HepG2 (cell line): ENCODE results near the gene ZNF584. TPM values are rescaled to one million over a fixed set of nuclear protein-coding genes. Genes with fewer than 3 reads are reported as not detected.

Experiments used
- HOXA3 ChIP-seq: sonication (generic); formaldehyde crosslinking; IDR thresholded peaks from 2 replicates; pipeline ENCODE4 v1.5.0; 2020; ENCODE audit warnings: missing genetic modification reagents
- NCOR1 ChIP-seq: fragments of 200-600 bp; sonication (generic); IDR thresholded peaks from 2 replicates; pipeline ENCODE4 v1.7.0; 2017; ENCODE audit warnings: antibody characterized with exemption, low read length, borderline replicate concordance
- NFKB2 ChIP-seq: sonication (generic); formaldehyde crosslinking; IDR thresholded peaks from 2 replicates; pipeline ENCODE4 v1.4.0; 2020; ENCODE audit warnings: missing genetic modification reagents, borderline replicate concordance
- NFRKB ChIP-seq: fragments of 450-650 bp; IDR thresholded peaks from 2 replicates; pipeline ENCODE4 v1.6.1; 2017
- PAWR ChIP-seq: sonication (generic); formaldehyde crosslinking; IDR thresholded peaks from 2 replicates; pipeline ENCODE4 v1.4.0; 2020; ENCODE audit warnings: missing genetic modification reagents, mild to moderate bottlenecking, borderline replicate concordance
- RFXAP ChIP-seq: sonication (generic); formaldehyde crosslinking; IDR thresholded peaks from 2 replicates; pipeline ENCODE4 v1.4.0; 2020; ENCODE audit warnings: missing genetic modification reagents, borderline replicate concordance
- SUZ12 ChIP-seq: fragments of 150-350 bp; IDR thresholded peaks from 2 replicates; pipeline ENCODE4 v1.6.1; 2014; ENCODE audit warnings: low read depth, low read length
- ZNF670 ChIP-seq: sonication (generic); formaldehyde crosslinking; IDR thresholded peaks from 2 replicates; pipeline ENCODE4 v1.8.0; 2022; ENCODE audit warnings: mild to moderate bottlenecking, missing genetic modification reagents, borderline replicate concordance
- ZNF737 ChIP-seq: sonication (generic); formaldehyde crosslinking; IDR thresholded peaks from 2 replicates; pipeline ENCODE4 v1.5.0; 2020; ENCODE audit warnings: missing genetic modification reagents, mild to moderate bottlenecking, borderline replicate concordance
- ZNF75D ChIP-seq: sonication (generic); formaldehyde crosslinking; IDR thresholded peaks from 2 replicates; pipeline ENCODE4 v1.8.1; 2023; ENCODE audit warnings: missing genetic modification reagents, mild to moderate bottlenecking, borderline replicate concordance
- polyA plus RNA-seq, 8 experiments: library from polyadenylated mRNA; depleted of rRNA in 3 of 8; stranded (reverse) in 7 of 8; unstranded in 1 of 8; fragments of >200 nt; fragmentation: Illumina TruSeq in 4 of 8; extraction: Trizol in 4 of 8; gene quantifications; 2 replicates each; pipeline versions ENCODE4 v1.2.1 to v1.2.3, GENCODE V29; 2011 to 2016; ENCODE audit warnings: low read depth in 4 of 8, missing spikeins in 1 of 8, mixed read lengths in 1 of 8; ENCODE audit not compliant: insufficient read depth in 1 of 8
- total RNA-seq, 5 experiments: library from RNA; depleted of rRNA; stranded (reverse); fragments of >200 nt; fragmentation: Illumina TruSeq; extraction: Trizol; gene quantifications; 2 replicates each; pipeline ENCODE4 v1.2.3, GENCODE V29; 2016; ENCODE audit warnings: low read depth in 1 of 5
- TF ChIP-seq, protein P1 (sequence below): sonication (generic); formaldehyde crosslinking; IDR thresholded peaks from 2 replicates; pipeline ENCODE4 v1.4.0; 2020; ENCODE audit warnings: mild to moderate bottlenecking, low read depth, missing genetic modification reagents
- TF ChIP-seq, protein P2 (sequence below): sonication (generic); formaldehyde crosslinking; IDR thresholded peaks from 2 replicates; pipeline ENCODE4 v1.4.0; 2020; ENCODE audit warnings: missing genetic modification reagents, mild to moderate bottlenecking, borderline replicate concordance
- TF ChIP-seq, protein P3 (sequence below): sonication (generic); formaldehyde crosslinking; IDR thresholded peaks from 2 replicates; pipeline ENCODE4 v1.8.1; 2023; ENCODE audit warnings: missing genetic modification reagents, mild to moderate bottlenecking, borderline replicate concordance
- TF ChIP-seq, protein P4 (sequence below): sonication (generic); formaldehyde crosslinking; IDR thresholded peaks from 2 replicates; pipeline ENCODE4 v1.4.0; 2020; ENCODE audit warnings: mild to moderate bottlenecking, missing genetic modification reagents
- TF ChIP-seq, protein P5 (sequence below): sonication (generic); formaldehyde crosslinking; IDR thresholded peaks from 2 replicates; pipeline ENCODE4 v1.4.0; 2020; ENCODE audit warnings: mild to moderate bottlenecking, missing genetic modification reagents, borderline replicate concordance
- TF ChIP-seq, protein P6 (sequence below): sonication (generic); formaldehyde crosslinking; IDR thresholded peaks from 2 replicates; pipeline ENCODE4 v1.5.0; 2020; ENCODE audit warnings: missing genetic modification reagents
- TF ChIP-seq, protein P7 (sequence below): IDR thresholded peaks from 2 replicates; pipeline ENCODE4 v1.6.1; 2012; ENCODE audit warnings: inconsistent platforms
- TF ChIP-seq, protein P8 (sequence below): sonication (generic); formaldehyde crosslinking; IDR thresholded peaks from 2 replicates; pipeline ENCODE4 v1.5.0; 2020; ENCODE audit warnings: missing genetic modification reagents

ZNF584 gene
- total and polyA plus RNA-seq, 2 of the 13 experiments (the other 11 are each of a cell fraction or from before 2014, with no cell fraction given), result 2.4 to 7.0 TPM

DNA sequence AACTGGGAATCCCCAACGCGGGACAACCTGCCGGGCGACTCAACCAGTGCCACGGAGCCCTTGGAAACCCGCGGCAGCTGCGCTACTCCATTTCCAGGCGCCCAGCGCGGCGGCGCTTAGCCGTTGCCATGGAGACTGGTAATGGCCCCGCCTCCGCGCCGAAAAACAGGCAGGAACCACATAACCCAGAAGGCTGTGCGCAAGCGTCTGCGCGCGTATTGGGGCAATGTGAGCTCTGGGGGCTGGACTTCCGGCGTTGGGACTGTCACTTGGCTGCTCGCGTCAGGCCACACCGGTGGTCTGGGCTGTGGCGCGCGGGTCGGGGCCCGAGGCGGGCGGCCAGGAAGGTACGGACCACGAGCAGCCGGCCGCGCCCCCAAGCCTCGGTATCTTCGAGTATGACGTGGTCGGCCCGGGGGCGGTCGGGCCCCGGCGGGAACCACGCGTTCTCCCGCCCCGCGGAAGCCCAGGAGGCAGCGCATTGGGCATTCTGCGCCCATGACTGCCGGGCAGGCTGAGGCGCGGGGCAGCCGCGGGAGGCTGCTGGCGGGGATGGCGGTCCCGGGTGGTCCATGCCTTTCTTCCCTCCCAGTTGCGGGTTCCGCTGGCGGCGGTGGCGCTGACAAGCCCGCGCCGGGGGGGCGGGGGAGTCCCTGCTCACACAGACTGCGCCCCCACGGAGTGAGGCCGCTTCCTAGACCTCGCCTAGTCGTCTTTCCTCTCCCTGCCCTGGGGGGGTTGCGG is 43.1 kb downstream of the ZNF584 start, which contains the start of gene ZNF324B (continued):
- TF ChIP-seq, protein P1, sequence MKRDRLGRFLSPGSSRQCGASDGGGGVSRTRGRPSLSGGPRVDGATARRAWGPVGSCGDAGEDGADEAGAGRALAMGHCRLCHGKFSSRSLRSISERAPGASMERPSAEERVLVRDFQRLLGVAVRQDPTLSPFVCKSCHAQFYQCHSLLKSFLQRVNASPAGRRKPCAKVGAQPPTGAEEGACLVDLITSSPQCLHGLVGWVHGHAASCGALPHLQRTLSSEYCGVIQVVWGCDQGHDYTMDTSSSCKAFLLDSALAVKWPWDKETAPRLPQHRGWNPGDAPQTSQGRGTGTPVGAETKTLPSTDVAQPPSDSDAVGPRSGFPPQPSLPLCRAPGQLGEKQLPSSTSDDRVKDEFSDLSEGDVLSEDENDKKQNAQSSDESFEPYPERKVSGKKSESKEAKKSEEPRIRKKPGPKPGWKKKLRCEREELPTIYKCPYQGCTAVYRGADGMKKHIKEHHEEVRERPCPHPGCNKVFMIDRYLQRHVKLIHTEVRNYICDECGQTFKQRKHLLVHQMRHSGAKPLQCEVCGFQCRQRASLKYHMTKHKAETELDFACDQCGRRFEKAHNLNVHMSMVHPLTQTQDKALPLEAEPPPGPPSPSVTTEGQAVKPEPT (CRISPR knock-in tag), result no peak
- TF ChIP-seq, protein P2, sequence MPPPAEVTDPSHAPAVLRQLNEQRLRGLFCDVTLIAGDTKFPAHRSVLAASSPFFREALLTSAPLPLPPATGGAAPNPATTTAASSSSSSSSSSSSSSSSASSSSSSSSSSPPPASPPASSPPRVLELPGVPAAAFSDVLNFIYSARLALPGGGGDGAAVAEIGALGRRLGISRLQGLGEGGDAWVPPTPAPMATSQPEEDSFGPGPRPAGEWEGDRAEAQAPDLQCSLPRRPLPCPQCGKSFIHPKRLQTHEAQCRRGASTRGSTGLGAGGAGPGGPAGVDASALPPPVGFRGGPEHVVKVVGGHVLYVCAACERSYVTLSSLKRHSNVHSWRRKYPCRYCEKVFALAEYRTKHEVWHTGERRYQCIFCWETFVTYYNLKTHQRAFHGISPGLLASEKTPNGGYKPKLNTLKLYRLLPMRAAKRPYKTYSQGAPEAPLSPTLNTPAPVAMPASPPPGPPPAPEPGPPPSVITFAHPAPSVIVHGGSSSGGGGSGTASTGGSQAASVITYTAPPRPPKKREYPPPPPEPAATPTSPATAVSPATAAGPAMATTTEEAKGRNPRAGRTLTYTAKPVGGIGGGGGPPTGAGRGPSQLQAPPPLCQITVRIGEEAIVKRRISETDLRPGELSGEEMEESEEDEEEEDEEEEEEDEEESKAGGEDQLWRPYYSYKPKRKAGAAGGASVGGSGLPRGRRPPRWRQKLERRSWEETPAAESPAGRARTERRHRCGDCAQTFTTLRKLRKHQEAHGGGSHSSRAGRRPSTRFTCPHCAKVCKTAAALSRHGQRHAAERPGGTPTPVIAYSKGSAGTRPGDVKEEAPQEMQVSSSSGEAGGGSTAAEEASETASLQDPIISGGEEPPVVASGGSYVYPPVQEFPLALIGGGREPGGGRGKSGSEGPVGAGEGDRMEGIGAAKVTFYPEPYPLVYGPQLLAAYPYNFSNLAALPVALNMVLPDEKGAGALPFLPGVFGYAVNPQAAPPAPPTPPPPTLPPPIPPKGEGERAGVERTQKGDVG (CRISPR knock-in tag), result no peak
- TF ChIP-seq, protein P3, sequence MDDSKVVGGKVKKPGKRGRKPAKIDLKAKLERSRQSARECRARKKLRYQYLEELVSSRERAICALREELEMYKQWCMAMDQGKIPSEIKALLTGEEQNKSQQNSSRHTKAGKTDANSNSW (CRISPR knock-in tag), result no peak
- TF ChIP-seq, protein P4, sequence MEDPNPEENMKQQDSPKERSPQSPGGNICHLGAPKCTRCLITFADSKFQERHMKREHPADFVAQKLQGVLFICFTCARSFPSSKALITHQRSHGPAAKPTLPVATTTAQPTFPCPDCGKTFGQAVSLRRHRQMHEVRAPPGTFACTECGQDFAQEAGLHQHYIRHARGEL (CRISPR knock-in tag), result no peak
- TF ChIP-seq RFXAP (0 out of 2 replicates have a peak, but pooled peaks have one; percentile 24), PAWR (CRISPR knock-in tag) (no peak), NFKB2 (CRISPR knock-in tag) (no peak; the same call in 1 of the 2 replicates), ZNF737 (CRISPR knock-in tag) (no peak), ZNF75D (CRISPR knock-in tag) (no peak), ZNF670 (CRISPR knock-in tag) (no peak), NCOR1 (no peak), HOXA3 (peak; percentile 66), NFRKB (no peak), SUZ12 (peak; percentile 73)
- TF ChIP-seq, protein P5, sequence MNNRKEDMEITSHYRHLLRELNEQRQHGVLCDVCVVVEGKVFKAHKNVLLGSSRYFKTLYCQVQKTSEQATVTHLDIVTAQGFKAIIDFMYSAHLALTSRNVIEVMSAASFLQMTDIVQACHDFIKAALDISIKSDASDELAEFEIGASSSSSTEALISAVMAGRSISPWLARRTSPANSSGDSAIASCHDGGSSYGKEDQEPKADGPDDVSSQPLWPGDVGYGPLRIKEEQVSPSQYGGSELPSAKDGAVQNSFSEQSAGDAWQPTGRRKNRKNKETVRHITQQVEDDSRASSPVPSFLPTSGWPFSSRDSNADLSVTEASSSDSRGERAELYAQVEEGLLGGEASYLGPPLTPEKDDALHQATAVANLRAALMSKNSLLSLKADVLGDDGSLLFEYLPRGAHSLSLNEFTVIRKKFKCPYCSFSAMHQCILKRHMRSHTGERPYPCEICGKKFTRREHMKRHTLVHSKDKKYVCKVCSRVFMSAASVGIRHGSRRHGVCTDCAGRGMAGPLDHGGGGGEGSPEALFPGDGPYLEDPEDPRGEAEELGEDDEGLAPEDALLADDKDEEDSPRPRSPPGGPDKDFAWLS, result no peak
- TF ChIP-seq, protein P6, sequence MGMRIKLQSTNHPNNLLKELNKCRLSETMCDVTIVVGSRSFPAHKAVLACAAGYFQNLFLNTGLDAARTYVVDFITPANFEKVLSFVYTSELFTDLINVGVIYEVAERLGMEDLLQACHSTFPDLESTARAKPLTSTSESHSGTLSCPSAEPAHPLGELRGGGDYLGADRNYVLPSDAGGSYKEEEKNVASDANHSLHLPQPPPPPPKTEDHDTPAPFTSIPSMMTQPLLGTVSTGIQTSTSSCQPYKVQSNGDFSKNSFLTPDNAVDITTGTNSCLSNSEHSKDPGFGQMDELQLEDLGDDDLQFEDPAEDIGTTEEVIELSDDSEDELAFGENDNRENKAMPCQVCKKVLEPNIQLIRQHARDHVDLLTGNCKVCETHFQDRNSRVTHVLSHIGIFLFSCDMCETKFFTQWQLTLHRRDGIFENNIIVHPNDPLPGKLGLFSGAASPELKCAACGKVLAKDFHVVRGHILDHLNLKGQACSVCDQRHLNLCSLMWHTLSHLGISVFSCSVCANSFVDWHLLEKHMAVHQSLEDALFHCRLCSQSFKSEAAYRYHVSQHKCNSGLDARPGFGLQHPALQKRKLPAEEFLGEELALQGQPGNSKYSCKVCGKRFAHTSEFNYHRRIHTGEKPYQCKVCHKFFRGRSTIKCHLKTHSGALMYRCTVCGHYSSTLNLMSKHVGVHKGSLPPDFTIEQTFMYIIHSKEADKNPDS (CRISPR knock-in tag), result no peak
- TF ChIP-seq, protein P7, sequence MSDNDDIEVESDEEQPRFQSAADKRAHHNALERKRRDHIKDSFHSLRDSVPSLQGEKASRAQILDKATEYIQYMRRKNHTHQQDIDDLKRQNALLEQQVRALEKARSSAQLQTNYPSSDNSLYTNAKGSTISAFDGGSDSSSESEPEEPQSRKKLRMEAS, result peak; percentile 73; the same call in 1 of the 2 replicates
- TF ChIP-seq, protein P8, sequence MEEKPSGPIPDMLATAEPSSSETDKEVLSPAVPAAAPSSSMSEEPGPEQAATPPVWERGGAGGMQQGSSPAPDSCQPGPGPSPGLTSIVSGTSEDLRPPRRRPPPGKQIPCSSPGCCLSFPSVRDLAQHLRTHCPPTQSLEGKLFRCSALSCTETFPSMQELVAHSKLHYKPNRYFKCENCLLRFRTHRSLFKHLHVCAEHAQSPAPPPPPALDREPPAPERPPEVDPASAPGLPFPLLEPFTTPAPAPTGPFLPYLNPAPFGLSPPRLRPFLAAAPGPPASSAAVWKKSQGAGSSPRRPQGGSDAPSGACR, result no peak
